ENCODE data around the gene TMC2. TPM values are rescaled to one million over a fixed set of nuclear protein-coding genes. Genes with fewer than 3 reads are reported as not detected.

The TMC2 gene
- total RNA-seq, 1 experiment from 2014 or later, result not detected

GRCh38 chr20:2507464-2507863 lies 28.9 kb upstream of the TMC2 start:
- DNase-seq (ENCODE audit: low read depth, low spot score) (no peak), ATAC-seq (no peak)
- Histone ChIP-seq H3K36me3 (ENCODE audit: control insufficient read depth, insufficient read depth, low read length) (peaks cover 4% of the 10 kb centered on the region; the same call in 1 of the 2 replicates), H3K27me3 (ENCODE audit: control insufficient read depth, insufficient read depth, low read length) (no peaks in the 10 kb centered on the region; the same call in 1 of the 2 replicates), H3K9me3 (ENCODE audit: control insufficient read depth, insufficient read depth, low read depth, low read length) (no peaks in the 10 kb centered on the region), H3K4me1 (ENCODE audit: control insufficient read depth, insufficient read depth, low read length) (peaks cover 7% of the 10 kb centered on the region), H3K4me3 (ENCODE audit: low read depth in 2 of 2, low read length in 2 of 2) (peak overlapping the region; percentile 73 to 96; a peak in 3 of 4 replicates), H3K27ac (ENCODE audit: low read length) (peak overlapping the region; percentile 97)
- CTCF ChIA-PET, result no interaction called here
- POLR2A ChIA-PET, result no interaction called here
- BruUV-seq (replicated peaks), result no TSS peak
- intact Hi-C loops (cut with micrococcal nuclease; ENCODE audit: unreplicated experiment), result no loop called here
- TF ChIP-seq CTCF (IDR thresholded peaks at IDR 0.05) (no peak), TCF7L2 (IDR thresholded peaks at IDR 0.05; ENCODE audit: low read depth, low read length) (no peak), SIN3A (IDR thresholded peaks at IDR 0.05; ENCODE audit: borderline replicate concordance, insufficient read depth, low read depth, low read length) (no peak), REST (IDR thresholded peaks at IDR 0.05; ENCODE audit: insufficient read depth in 1 of 2, low read depth in 2 of 2, low read length in 1 of 2) (no peak), POLR2AphosphoS5 (IDR thresholded peaks at IDR 0.05; ENCODE audit: low read depth, low read length) (no peak)
- in situ Hi-C loops (cut with HindIII; ENCODE audit: low pct_unique_long_range_greater_than_20kb, low sequenced_read_pairs), result no loop called here

- TSS peak; percentile 72 for BruUV-seq (replicated peaks)
These were observed 28.3 kb upstream of the TMC2 start for GRCh38 chr20:2507875-2508630.

More at GRCh38 chr20:2507875-2508630, 28.3 kb upstream of the TMC2 start:
- H3K4me1 ChIP-seq (ENCODE audit: control insufficient read depth, insufficient read depth, low read length), result peaks cover 7% of the 10 kb centered on the region
- H3K27ac ChIP-seq (ENCODE audit: low read length), result peak overlapping the region; percentile 97
- intact Hi-C loops (cut with micrococcal nuclease; ENCODE audit: unreplicated experiment) (no loop called here), in situ Hi-C loops (cut with HindIII; ENCODE audit: low pct_unique_long_range_greater_than_20kb, low sequenced_read_pairs) (no loop called here)
- ChIA-PET CTCF (no interaction called here), POLR2A (no interaction called here)
- H3K9me3 ChIP-seq (ENCODE audit: control insufficient read depth, insufficient read depth, low read depth, low read length), result no peaks in the 10 kb centered on the region
- H3K27me3 ChIP-seq (ENCODE audit: control insufficient read depth, insufficient read depth, low read length), result no peaks in the 10 kb centered on the region; the same call in 1 of the 2 replicates
- peak overlapping the region; percentile 73 to 96 for H3K4me3 ChIP-seq (ENCODE audit: low read depth in 2 of 2, low read length in 2 of 2)
- peak; percentile 30 for ATAC-seq
- H3K36me3 ChIP-seq (ENCODE audit: control insufficient read depth, insufficient read depth, low read length), result peaks cover 4% of the 10 kb centered on the region; the same call in 1 of the 2 replicates
- no peak for TF ChIP-seq TCF7L2 (IDR thresholded peaks at IDR 0.05; ENCODE audit: low read depth, low read length)
- no peak for TF ChIP-seq SIN3A (IDR thresholded peaks at IDR 0.05; ENCODE audit: borderline replicate concordance, insufficient read depth, low read depth, low read length)
- TF ChIP-seq CTCF (IDR thresholded peaks at IDR 0.05), result no peak
- no peak for TF ChIP-seq REST (IDR thresholded peaks at IDR 0.05; ENCODE audit: insufficient read depth in 1 of 2, low read depth in 2 of 2, low read length in 1 of 2)
- no peak for TF ChIP-seq POLR2AphosphoS5 (IDR thresholded peaks at IDR 0.05; ENCODE audit: low read depth, low read length)
- no peak for DNase-seq (ENCODE audit: low read depth, low spot score)
